ENCODE data around the gene RGS9.
"Not testable (repeated sequence)": the region's sequence is repeated elsewhere in the genome, so short reads cannot be mapped to it uniquely, and the experiment has no call there.

GRCh38 chr17:65092721-65093356 lies 44.3 kb upstream of the RGS9 start:
- TF ChIP-seq EP300, CTCF, POLR2A (IDR thresholded peaks at IDR 0.05): not testable (repeated sequence)

Measured in stomach (tissue), 4 donors.